Stimulated activated CD8-positive, alpha-beta memory T cell treated with anti-CD3 and anti-CD28 coated beads, Interleukin-2, amount 100 ng/mL, for 1 hour (primary cell): ENCODE data around the gene DACH1.

Source experiments
- DNase-seq, 2 donors: peaks; one replicate each; pipeline ENCODE4 v3.0.0-alpha.2; 2020; ENCODE audit warnings: low read depth in 2 of 2

DACH1 gene

GRCh38 chr13:71489041-71489440 is 378.0 kb downstream of the DACH1 start:
- no peak for DNase-seq

- DNase-seq, result no peak
Measured at GRCh38 chr13:71488201-71488600, 378.8 kb downstream of the DACH1 start.

- no peak for DNase-seq
Measured at GRCh38 chr13:71485913-71486312, 381.1 kb downstream of the DACH1 start.

DNA sequence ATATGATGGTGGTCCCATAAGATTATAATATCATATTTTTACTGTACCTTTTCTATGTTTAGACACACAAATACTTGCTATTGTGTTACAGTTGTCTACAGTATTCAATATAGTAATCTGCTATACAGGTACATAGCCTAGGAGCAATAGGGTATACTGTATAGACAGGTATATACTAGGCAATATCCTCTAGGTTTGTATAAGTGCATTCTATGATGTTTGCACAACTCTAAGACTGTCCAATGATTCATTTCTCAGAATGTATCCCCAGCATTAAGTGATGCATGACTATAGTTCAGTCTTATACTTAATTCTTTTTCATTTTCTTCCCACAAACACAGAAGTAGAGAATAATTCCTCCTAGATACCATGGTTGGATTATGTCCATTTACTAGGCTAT is 383.3 kb downstream of the DACH1 start:
- no peak for DNase-seq

DNA sequence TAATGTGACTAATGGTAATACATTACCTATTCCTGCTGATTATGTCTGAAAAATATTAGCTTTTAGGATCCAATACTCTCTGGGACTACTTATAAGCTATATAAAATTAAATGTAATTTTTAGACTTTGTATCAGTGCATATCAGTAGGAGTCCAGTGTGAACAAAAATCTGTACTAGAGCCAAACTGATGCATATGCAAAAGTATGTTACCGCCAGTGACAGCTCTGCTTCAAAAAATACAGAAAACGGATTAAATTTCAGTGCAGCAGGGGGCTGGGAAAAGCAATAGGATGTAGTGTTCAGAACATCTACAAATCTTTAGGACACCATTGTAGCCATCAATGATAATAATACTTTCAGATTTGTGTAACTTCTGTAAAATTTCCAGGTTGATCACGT is 385.5 kb downstream of the DACH1 start:
- no peak for DNase-seq

GRCh38 chr13:71481046-71481445 is 386.0 kb downstream of the DACH1 start:
- no peak for DNase-seq

DNA sequence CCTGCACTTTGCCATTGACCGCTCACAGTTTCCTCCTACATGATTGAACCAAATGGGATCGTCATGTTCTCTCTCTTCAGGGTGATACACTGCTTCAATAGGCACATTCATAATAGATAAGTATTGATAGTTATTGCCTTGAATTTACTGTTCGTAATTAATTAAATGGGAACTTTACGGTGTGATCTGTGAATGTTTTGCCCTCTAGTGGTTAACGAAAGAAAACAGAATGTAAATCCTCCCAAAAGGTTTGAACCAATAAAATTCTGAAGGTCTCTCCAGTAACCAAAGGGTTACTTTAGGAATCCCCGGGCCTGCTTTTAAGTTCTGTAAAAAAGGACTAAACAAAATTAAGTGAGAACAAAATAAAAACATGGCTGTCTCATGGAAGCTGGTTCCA is 389.3 kb downstream of the DACH1 start:
- DNase-seq, result no peak

- no peak for DNase-seq
Measured at GRCh38 chr13:71474936-71475335, 392.1 kb downstream of the DACH1 start.

DNA sequence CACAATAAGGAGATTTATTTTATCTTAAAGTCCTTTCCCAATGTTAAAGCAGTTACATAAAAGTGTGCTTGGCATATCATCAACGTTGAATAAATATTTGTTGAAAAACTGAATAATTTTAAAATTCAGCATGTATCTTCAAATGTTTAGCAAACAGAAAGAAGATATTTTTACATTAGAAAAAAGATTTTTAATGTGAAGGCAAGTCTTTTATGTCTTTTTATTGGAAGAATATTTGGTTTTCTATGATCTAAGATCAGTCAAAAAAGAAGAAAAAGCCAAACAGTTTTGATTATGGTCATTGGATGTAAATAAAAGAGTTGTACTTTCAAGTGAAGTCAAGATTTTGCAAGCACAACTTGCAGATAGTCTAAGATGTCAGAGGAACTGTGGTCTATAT is 397.4 kb downstream of the DACH1 start:
- no peak for DNase-seq

- DNase-seq, result no peak
Measured at GRCh38 chr13:71464686-71465085, 402.3 kb downstream of the DACH1 start.

GRCh38 chr13:71461892-71462291 is 405.1 kb downstream of the DACH1 start:
- no peak for DNase-seq

DNA sequence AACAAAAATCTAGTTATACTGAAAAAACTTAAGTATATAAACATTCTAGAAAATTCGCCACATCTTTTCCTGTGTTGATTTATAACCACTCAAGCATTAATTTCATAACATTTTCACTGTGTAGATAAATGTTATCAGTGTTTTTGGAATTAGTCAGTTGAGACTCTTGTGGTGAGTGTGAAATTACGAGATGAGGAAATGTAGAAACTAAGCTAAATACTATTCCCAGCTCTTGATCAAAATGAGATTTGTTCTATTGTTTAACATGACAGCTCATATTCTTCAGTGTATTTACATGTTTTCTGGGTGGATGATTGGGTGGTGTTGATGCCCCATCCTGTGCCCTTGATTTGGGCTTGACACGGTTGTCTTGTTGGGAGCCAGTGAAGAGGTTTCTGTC is 406.8 kb downstream of the DACH1 start:
- no peak for DNase-seq

GRCh38 chr13:71459708-71460107 is 407.3 kb downstream of the DACH1 start:
- DNase-seq, result no peak

DNA sequence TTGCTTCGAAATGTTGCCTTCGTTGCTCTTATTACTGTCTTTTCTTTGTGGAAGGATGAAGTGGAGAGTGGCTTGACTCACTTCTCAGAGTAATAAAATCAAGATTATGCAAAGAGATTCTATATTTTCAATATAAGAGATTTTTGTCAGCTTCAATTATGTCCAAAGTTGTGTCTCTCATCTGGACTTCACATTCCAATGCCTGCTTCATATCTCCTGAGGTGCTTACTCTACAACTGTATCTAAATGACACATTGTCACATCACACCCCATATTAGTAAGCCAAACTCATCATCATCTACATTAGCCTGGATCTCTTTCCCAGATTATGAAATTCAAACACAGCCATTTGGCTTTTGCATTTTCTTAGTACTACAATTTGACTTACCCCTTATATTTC is 409.4 kb downstream of the DACH1 start:
- DNase-seq, result no peak

DNA sequence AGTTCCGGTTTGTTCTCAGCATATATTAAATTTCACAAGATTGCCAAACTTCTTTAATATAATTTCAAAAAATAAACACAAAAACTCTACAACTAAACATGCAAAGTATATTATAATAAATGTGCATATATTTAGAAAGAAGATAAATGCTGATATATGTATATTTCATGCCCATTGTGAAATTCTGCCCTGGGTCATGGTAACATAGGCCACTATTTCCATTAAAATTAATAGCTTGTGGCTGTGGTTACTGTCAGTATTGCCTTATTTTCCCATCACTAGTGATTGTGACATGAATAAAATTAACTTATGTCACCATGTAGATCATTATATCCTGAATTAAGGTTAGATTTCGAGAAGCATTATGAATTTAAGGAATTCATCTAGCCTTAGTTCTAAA is 410.9 kb downstream of the DACH1 start:
- no peak for DNase-seq

GRCh38 chr13:71454509-71454908 is 412.5 kb downstream of the DACH1 start:
- DNase-seq, result no peak

DNA sequence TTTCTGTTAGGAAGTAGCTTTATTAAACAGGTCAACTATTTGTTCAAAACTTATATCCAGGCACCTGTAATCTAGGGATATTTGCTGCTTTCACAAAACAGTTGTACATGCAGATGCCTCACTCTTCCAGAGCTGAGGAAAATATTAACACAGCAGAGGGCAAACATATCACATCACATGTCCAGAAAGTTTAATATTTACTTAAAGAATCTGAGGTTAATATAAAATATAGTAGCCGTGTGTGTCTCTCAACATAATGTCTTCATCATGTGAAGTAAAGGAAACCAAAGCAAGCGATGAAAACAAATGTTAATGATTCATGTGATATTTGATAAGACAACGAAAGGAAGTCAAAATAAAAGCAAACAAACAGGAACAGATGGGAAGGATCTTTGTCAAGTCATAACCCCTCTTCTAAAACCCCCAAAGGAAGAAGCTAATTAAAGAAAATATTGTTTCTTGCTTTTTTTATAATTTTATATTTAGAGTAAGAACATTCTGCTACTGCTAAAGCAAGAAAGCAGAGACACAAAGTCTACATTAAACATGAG is 418.8 kb downstream of the DACH1 start:
- DNase-seq, result no peak

GRCh38 chr13:71437704-71438103 is 429.3 kb downstream of the DACH1 start:
- DNase-seq, result no peak

GRCh38 chr13:71430681-71431080 is 436.3 kb downstream of the DACH1 start:
- DNase-seq, result no peak

DNA sequence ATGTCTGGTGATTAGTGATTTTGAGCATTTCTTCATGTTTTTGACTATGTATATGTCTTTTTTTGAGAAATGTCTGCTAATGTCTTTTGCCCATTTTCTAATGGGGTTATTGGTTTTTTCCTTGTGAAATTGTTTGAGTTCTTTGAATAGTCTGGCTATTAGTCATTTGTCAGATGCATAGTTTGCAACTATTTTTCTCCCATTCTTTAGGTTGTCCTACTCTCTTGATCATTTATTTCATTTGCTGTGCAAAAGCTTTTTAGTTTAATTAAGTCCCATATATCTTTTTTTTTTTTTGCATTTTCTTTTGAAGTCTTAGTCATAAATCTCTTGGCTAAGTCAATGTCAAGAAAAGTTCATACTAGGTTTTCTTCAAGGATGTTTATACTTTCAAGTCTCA is 449.8 kb downstream of the DACH1 start:
- DNase-seq, result no peak

DNA sequence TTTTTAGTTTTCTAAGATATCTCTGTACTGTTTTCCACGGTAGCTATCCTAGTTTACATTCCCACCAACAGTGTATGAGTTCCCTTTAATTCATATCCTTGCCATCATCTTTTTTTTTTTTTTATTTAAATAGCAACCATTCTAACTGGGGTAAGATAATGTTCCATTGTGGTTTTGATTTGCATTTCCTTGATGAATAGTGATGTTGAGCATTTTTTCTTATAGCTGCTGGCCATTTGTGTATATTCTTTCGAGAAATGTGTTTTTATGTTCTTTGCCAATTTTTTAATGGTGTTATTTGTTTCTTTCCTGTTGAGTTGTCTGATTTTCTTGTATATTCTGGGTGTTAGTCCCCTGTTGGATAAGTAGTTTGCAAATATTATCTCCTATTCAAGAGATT is 454.8 kb downstream of the DACH1 start:
- DNase-seq, result no peak

- no peak for DNase-seq
Measured at GRCh38 chr13:71408416-71408815, 458.6 kb downstream of the DACH1 start.

GRCh38 chr13:71399631-71400215 is 467.3 kb downstream of the DACH1 start:
- no peak for DNase-seq

GRCh38 chr13:71396149-71396548 is 470.9 kb downstream of the DACH1 start:
- no peak for DNase-seq
